Mucosa of rectum (tissue), 2 donors: ENCODE data around the gene CNKSR2.

ENCODE experiments used
- H3K27ac ChIP-seq, 2 donors: one replicate each; pipeline ENCODE4 v1.7.0; 2013; ENCODE audit warnings: inconsistent platforms in 2 of 2, low read depth in 2 of 2, low read length in 2 of 2
- H3K27me3 ChIP-seq, 2 donors: one replicate each; pipeline ENCODE4 v1.7.0; 2013; ENCODE audit warnings: low read length in 2 of 2; ENCODE audit not compliant: control insufficient read depth in 2 of 2, insufficient read depth in 2 of 2
- H3K36me3 ChIP-seq, 2 donors: one replicate each; pipeline ENCODE4 v1.7.0; 2013; ENCODE audit warnings: low read length in 2 of 2; ENCODE audit not compliant: control insufficient read depth in 2 of 2, insufficient read depth in 2 of 2
- H3K4me1 ChIP-seq, 2 donors: one replicate each; pipeline ENCODE4 v1.7.0; 2013; ENCODE audit warnings: low read length in 2 of 2, mild to moderate bottlenecking in 1 of 2; ENCODE audit not compliant: control insufficient read depth in 2 of 2, insufficient read depth in 2 of 2
- H3K4me3 ChIP-seq, 2 donors: one replicate each; pipeline ENCODE4 v1.7.0; 2013; ENCODE audit warnings: low read length in 2 of 2
- H3K9ac ChIP-seq, 2 donors: one replicate each; pipeline ENCODE4 v1.7.0; 2013; ENCODE audit warnings: low read length in 2 of 2, low read depth in 1 of 2, mild to moderate bottlenecking in 1 of 2
- H3K9me3 ChIP-seq, 2 donors: one replicate each; pipeline ENCODE4 v1.7.0; 2013; ENCODE audit warnings: low read length in 2 of 2; ENCODE audit not compliant: control insufficient read depth in 2 of 2
- donor health status: healthy.
- donor health status: Normal muscosa, but diverticular disease.

The CNKSR2 gene

DNA sequence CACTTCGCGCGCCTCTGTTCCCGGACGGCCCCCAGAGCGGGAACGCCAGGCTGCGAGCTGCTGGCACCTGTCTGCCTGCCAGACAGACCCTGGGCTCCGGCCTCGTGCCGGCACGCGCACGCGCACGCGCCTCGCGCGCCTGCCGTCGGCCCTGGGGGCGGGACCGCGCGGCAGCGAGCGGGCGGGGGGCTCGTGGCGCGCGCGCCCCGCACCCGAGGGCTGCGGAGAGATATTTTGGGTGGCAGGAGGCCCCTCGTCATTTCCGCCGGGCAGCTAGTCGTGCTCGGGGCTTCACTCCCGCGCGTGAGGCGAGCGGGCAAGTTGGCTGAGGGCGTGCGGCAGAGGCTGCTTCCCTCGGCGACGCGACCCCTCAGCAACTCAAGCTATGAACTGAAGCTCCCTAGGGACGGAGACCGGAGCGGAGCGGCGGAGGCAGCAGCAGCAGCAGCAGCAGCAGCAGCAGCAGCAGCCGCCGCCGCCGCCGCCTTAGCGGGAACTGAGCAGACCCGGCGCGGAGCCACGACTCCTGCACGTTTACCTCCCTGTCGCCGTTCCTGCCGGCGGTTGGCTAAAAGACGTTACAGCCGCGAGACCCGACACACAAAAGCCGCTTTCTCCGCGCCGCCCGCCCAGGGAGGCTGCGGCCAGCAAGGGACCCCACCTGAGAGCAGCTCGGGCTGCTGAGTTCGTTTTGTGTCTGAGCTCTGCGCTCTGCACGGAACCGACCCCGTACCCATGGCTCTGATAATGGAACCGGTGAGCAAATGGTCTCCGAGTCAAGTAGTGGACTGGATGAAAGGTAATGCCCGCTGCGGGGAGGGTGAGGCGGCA lies at the start of gene CNKSR2:
Gene CNKSR2 (plus strand): TSS at position 256 of the 831 bp plus-strand sequence. CDS start 480 bp downstream, at position 736.
- Histone ChIP-seq H3K9me3 (no peaks in the 10 kb centered on the region), H3K4me3 (peak within 1 kb of the TSS; percentile 50 to 56), H3K9ac (no peak within 1 kb of the TSS), H3K27ac (no peak within 1 kb of the TSS), H3K4me1 (no peaks in the 10 kb centered on the region), H3K36me3 (no peaks in the 10 kb centered on the region), H3K27me3 (peaks cover 0 to 12% of the 10 kb centered on the region in 2 donors)

DNA sequence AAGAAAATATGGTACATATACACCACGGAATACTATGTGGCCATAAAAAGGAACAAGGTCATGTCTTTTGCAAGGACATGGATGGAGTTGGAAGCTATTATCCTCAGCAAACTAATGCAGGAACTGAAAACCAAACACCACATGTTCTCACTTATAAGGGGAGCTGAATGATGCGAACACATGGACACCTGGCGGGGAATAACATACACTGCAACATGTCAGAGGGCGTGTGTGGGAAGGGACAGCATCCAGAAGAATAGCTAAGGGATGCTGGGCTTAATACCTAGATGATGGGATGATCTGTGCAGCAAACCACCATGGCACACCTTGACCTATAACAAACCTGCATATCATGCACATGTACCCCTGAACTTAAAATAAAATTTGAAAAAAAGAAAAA lies 19.5 kb upstream of the CNKSR2 start:
- H3K27me3 ChIP-seq, result no peaks in the 10 kb centered on the region
- H3K36me3 ChIP-seq, result no peaks in the 10 kb centered on the region
- no peaks in the 10 kb centered on the region for H3K9me3 ChIP-seq
- H3K27ac ChIP-seq, result no peak overlapping the region
- H3K4me3 ChIP-seq, result no peak overlapping the region
- no peaks in the 10 kb centered on the region for H3K4me1 ChIP-seq
- H3K9ac ChIP-seq, result no peak overlapping the region

- no peak overlapping the region for H3K9ac ChIP-seq
- no peak overlapping the region for H3K27ac ChIP-seq
- H3K9me3 ChIP-seq, result no peaks in the 10 kb centered on the region
- no peaks in the 10 kb centered on the region for H3K27me3 ChIP-seq
- H3K4me1 ChIP-seq, result no peaks in the 10 kb centered on the region
- H3K4me3 ChIP-seq, result no peak overlapping the region
- H3K36me3 ChIP-seq, result no peaks in the 10 kb centered on the region
Measured at GRCh38 chrX:21355831-21356230, 18.4 kb upstream of the CNKSR2 start.

- H3K27me3 ChIP-seq, result no peaks in the 10 kb centered on the region
- H3K4me1 ChIP-seq, result no peaks in the 10 kb centered on the region
- no peaks in the 10 kb centered on the region for H3K36me3 ChIP-seq
- no peak overlapping the region for H3K9ac ChIP-seq
- H3K27ac ChIP-seq, result no peak overlapping the region
- H3K4me3 ChIP-seq, result no peak overlapping the region
- H3K9me3 ChIP-seq, result no peaks in the 10 kb centered on the region
Measured at GRCh38 chrX:21369613-21370012, 4.6 kb upstream of the CNKSR2 start.

DNA sequence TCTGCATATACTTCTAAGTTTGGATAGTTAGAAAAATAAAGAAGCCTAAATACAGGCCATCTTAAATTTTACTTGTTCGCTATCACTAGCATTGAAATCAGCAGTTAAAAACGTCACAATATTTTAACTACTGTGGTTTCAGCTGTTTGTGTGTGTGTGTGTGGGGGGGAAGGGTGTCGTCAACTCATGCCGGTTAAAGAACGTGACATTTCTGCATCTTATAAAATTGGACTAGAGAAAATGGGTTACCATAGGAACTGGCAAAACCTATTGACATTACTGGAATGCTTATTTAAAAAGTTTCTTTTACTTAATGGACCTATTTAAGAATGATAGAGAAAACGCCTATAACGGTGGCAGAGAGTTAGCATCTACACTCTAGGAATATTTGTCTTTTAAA lies 1.2 kb upstream of the CNKSR2 start:
- Histone ChIP-seq H3K4me1 (no peaks in the 10 kb centered on the region), H3K4me3 (no peak overlapping the region), H3K36me3 (no peaks in the 10 kb centered on the region), H3K9me3 (no peaks in the 10 kb centered on the region), H3K9ac (no peak overlapping the region), H3K27ac (no peak overlapping the region), H3K27me3 (peaks cover 0 to 12% of the 10 kb centered on the region in 2 donors)

GRCh38 chrX:21373637-21374162 lies 518 bp upstream of the CNKSR2 start:
- Histone ChIP-seq H3K27ac (no peak overlapping the region), H3K4me1 (no peaks in the 10 kb centered on the region), H3K9me3 (no peaks in the 10 kb centered on the region), H3K4me3 (peak overlapping the region; percentile 39 to 50), H3K36me3 (no peaks in the 10 kb centered on the region), H3K27me3 (peaks cover 0 to 12% of the 10 kb centered on the region in 2 donors), H3K9ac (no peak overlapping the region)

GRCh38 chrX:21374994-21375707 lies 933 bp downstream of the CNKSR2 start:
- H3K4me1 ChIP-seq, result no peaks in the 10 kb centered on the region
- no peaks in the 10 kb centered on the region for H3K9me3 ChIP-seq
- H3K27ac ChIP-seq, result no peak overlapping the region
- no peaks in the 10 kb centered on the region for H3K36me3 ChIP-seq
- H3K27me3 ChIP-seq, result peaks cover 0 to 12% of the 10 kb centered on the region in 2 donors
- H3K4me3 ChIP-seq, result peak overlapping the region; percentile 50 to 56
- H3K9ac ChIP-seq, result no peak overlapping the region

DNA sequence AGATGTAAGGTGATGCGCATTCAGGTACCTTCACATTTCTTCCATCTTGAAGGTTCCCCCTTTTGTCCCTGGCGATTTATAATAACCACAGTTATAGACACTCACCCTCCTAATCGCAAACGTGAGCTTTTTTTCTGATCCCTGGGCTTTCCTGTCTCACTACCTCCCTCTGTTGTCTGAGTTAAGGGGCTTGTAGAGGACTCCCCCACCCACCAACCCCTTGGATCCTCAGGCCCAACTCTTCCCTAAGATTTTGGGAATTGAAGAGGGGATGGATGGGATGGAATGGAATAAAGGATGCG lies 1.4 kb downstream of the CNKSR2 start:
- peaks cover 0 to 12% of the 10 kb centered on the region in 2 donors for H3K27me3 ChIP-seq
- no peaks in the 10 kb centered on the region for H3K36me3 ChIP-seq
- no peak overlapping the region for H3K4me3 ChIP-seq
- no peak overlapping the region for H3K27ac ChIP-seq
- H3K9ac ChIP-seq, result no peak overlapping the region
- H3K9me3 ChIP-seq, result no peaks in the 10 kb centered on the region
- no peaks in the 10 kb centered on the region for H3K4me1 ChIP-seq

DNA sequence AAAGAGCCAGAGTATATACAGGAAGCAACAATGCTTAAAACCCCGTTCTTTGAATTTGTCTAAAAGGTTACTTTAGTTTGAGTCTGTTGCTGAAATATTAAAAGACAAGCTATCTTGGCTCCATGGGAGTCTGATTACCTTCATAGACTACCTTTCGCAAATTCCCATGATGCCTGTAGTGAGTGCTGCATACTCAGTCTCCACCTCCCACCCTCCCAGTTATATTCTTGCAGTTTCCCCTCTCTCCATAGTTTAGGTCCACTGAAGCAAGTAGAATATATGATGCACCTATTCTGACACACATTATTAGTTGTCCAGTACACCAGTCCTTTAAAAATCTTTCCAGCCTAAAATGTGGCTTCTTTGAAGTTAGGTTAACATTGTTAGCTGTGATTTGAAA lies 2.4 kb downstream of the CNKSR2 start:
- Histone ChIP-seq H3K4me3 (no peak overlapping the region), H3K27me3 (peaks cover 0 to 12% of the 10 kb centered on the region in 2 donors)

DNA sequence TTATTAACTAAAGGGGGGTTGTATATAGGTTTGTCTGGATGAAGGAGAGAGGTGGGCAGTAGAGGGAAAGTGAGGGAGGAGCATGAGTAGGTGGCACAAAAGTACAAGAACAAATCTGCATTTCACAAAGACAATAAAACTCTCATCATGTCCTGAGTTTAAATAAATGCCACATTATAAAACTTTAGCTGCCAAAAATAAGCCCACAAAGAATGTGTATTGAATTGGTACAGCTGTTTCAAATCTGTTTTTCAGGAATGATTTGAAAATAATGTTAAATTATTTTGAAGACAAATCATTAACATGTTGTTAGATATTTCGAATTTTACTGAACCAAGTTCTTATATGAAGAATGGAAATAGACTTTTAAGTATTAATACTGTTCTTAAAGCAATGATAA lies 5.8 kb downstream of the CNKSR2 start:
- no peaks in the 10 kb centered on the region for H3K9me3 ChIP-seq
- peaks cover 0 to 9% of the 10 kb centered on the region in 2 donors for H3K27me3 ChIP-seq
- no peak overlapping the region for H3K4me3 ChIP-seq
- no peaks in the 10 kb centered on the region for H3K36me3 ChIP-seq
- H3K4me1 ChIP-seq, result no peaks in the 10 kb centered on the region
- H3K9ac ChIP-seq, result no peak overlapping the region
- no peak overlapping the region for H3K27ac ChIP-seq

More for the DNA sequence above, 2.4 kb downstream of the CNKSR2 start:
- Histone ChIP-seq H3K9ac (no peak overlapping the region), H3K36me3 (no peaks in the 10 kb centered on the region), H3K4me1 (no peaks in the 10 kb centered on the region), H3K9me3 (no peaks in the 10 kb centered on the region), H3K27ac (no peak overlapping the region)
